CD14-positive monocyte (primary cell): ENCODE results near the gene SKA2. TPM values are rescaled to one million over a fixed set of nuclear protein-coding genes. Genes with fewer than 3 reads are reported as not detected.

ENCODE experiments used
- DNase-seq, 3 donors: peaks; one replicate each; pipeline ENCODE4 v3.0.0-alpha.2; 2011 to 2022
- H2AFZ ChIP-seq: 2 replicates; pipeline ENCODE4 v1.6.0; 2012; ENCODE audit warnings: mild to moderate bottlenecking, low read depth, low read length, inconsistent platforms; ENCODE audit not compliant: insufficient read depth, poor library complexity, severe bottlenecking
- H3K27ac ChIP-seq, 2 donors: 1 replicate in 1 of 2; 2 replicates in 1 of 2; pipeline ENCODE4 v1.5.1; 2012 to 2013; ENCODE audit warnings: low read length in 2 of 2, control low read depth in 1 of 2, inconsistent platforms in 1 of 2, low read depth in 1 of 2, mild to moderate bottlenecking in 1 of 2
- H3K27me3 ChIP-seq, 2 donors: one replicate each; pipeline versions ENCODE4 v1.6.0 to v1.6.1; 2011 to 2013; ENCODE audit warnings: low read length in 2 of 2; ENCODE audit not compliant: control insufficient read depth in 2 of 2, insufficient read depth in 2 of 2
- H3K36me3 ChIP-seq, 2 donors: replicated peaks in 1 of 2; 1 replicate in 1 of 2; 2 replicates in 1 of 2; pipeline versions ENCODE4 v1.5.1 to v1.6.1; 2012 to 2013; ENCODE audit warnings: low read length in 2 of 2, control low read depth in 1 of 2, inconsistent platforms in 1 of 2, mild to moderate bottlenecking in 1 of 2; ENCODE audit not compliant: insufficient read depth in 2 of 2, control insufficient read depth in 1 of 2
- H3K4me1 ChIP-seq, 2 donors: 1 replicate in 1 of 2; 2 replicates in 1 of 2; pipeline versions ENCODE4 v1.5.1 to v1.6.1; 2012 to 2013; ENCODE audit warnings: low read length in 2 of 2, control low read depth in 1 of 2, inconsistent platforms in 1 of 2, mild to moderate bottlenecking in 1 of 2, moderate library complexity in 1 of 2; ENCODE audit not compliant: insufficient read depth in 2 of 2, control insufficient read depth in 1 of 2
- H3K4me2 ChIP-seq: replicated peaks from 2 replicates; pipeline ENCODE3; 2012; ENCODE audit warnings: low read length, moderate library complexity, mild to moderate bottlenecking; ENCODE audit not compliant: poor library complexity, severe bottlenecking; ENCODE audit errors: extremely low read depth
- H3K4me3 ChIP-seq, 3 experiments: fragments of 200-600 bp in 1 of 3; sonication (generic) in 1 of 3; replicated peaks in 1 of 3; 1 replicate in 2 of 3; 2 replicates in 1 of 3; pipeline ENCODE4 v1.5.1; 2011 to 2013; ENCODE audit warnings: low read length in 3 of 3, mild to moderate bottlenecking in 3 of 3, control low read depth in 2 of 3, low read depth in 2 of 3, inconsistent platforms in 1 of 3, moderate library complexity in 1 of 3
- H3K79me2 ChIP-seq: 2 replicates; pipeline ENCODE4 v1.6.0; 2012; ENCODE audit warnings: mild to moderate bottlenecking, control low read depth, inconsistent platforms, low read length, moderate library complexity; ENCODE audit not compliant: insufficient read depth
- H3K9ac ChIP-seq: 2 replicates; pipeline ENCODE4 v1.6.0; 2017; ENCODE audit warnings: low read length, mild to moderate bottlenecking; ENCODE audit not compliant: insufficient read depth, poor library complexity, severe bottlenecking
- H3K9me3 ChIP-seq, 2 donors: replicated peaks in 1 of 2; 1 replicate in 1 of 2; 2 replicates in 1 of 2; pipeline versions ENCODE4 v1.5.1 to v1.6.1; 2012 to 2013; ENCODE audit warnings: low read length in 2 of 2, control low read depth in 1 of 2; ENCODE audit not compliant: control insufficient read depth in 1 of 2, insufficient read depth in 1 of 2
- H4K20me1 ChIP-seq: 2 replicates; pipeline ENCODE4 v1.6.0; 2012; ENCODE audit warnings: mild to moderate bottlenecking, low read length, control low read depth, moderate library complexity; ENCODE audit not compliant: insufficient read depth
- H3K27ac Mint-ChIP-seq, 7 donors: one replicate each; pipeline ENCODE4 v1.8.0; 2020; ENCODE audit warnings: mild to moderate bottlenecking in 7 of 7, mixed read lengths in 7 of 7, moderate library complexity in 6 of 7, inconsistent platforms in 2 of 7
- H3K27me3 Mint-ChIP-seq, 3 donors: one replicate each; pipeline ENCODE4 v1.8.0; 2021 to 2022; ENCODE audit warnings: low read depth in 3 of 3, mild to moderate bottlenecking in 3 of 3, mixed read lengths in 3 of 3, moderate library complexity in 3 of 3, inconsistent platforms in 1 of 3
- H3K36me3 Mint-ChIP-seq, 2 donors: one replicate each; pipeline ENCODE4 v1.8.0; 2020; ENCODE audit warnings: mixed read lengths in 2 of 2, inconsistent platforms in 1 of 2, mild to moderate bottlenecking in 1 of 2
- H3K4me1 Mint-ChIP-seq: one replicate; pipeline ENCODE4 v1.8.0; 2020; ENCODE audit warnings: mild to moderate bottlenecking, mixed read lengths
- H3K4me3 Mint-ChIP-seq, 2 donors: one replicate each; pipeline ENCODE4 v1.8.0; 2020; ENCODE audit warnings: mild to moderate bottlenecking in 2 of 2, mixed read lengths in 2 of 2, moderate library complexity in 1 of 2
- H3K9me3 Mint-ChIP-seq, 7 donors: one replicate each; pipeline ENCODE4 v1.8.0; 2020 to 2022; ENCODE audit warnings: mixed read lengths in 7 of 7, mild to moderate bottlenecking in 6 of 7, moderate library complexity in 6 of 7, inconsistent platforms in 2 of 7
- CTCF ChIP-seq: fragments of 200-600 bp; IDR thresholded peaks from one replicate; pipeline ENCODE4 v1.8.0; 2022; ENCODE audit warnings: antibody characterized with exemption, mild to moderate bottlenecking
- WGBS: methylation state at CpG from one replicate; pipeline ENCODE4 v1.1.5; 2013; ENCODE audit warnings: missing lambda C conversion rate; ENCODE audit not compliant: insufficient coverage; 5-methylcytosine and 5-hydroxymethylcytosine counted together
- intact Hi-C, 2 donors: fragments of 100-400 bp; cut with micrococcal nuclease; formaldehyde crosslinking; loops; one replicate each; pipeline versions ENCODE4 v1.15.0 to v1.15.1; 2023
- polyA plus RNA-seq, 3 donors: library from polyadenylated mRNA; depleted of rRNA in 1 of 3; unstranded in 2 of 3; stranded (reverse) in 1 of 3; fragments of 300-500 nt in 2 of 3; fragments of >200 nt in 1 of 3; fragmentation: Illumina TruSeq in 2 of 3; gene quantifications; 1 replicate in 2 of 3; 2 replicates in 1 of 3; pipeline ENCODE4 v1.2.3, GENCODE V29; 2012 to 2021

The SKA2 gene
- polyA plus RNA-seq, 3 donors = 3.1 to 20.4 (median 19.2) TPM

- Mint-ChIP-seq H3K27me3 (no peaks in the 10 kb centered on the region), H3K4me3 (no peak overlapping the region), H3K9me3 (no peaks in the 10 kb centered on the region), H3K36me3 (peaks cover 60 to 89% of the 10 kb centered on the region in 2 donors), H3K27ac (peak overlapping the region in 2 of 7 donors; percentile 13 to 55), H3K4me1 (no peaks in the 10 kb centered on the region)
- Histone ChIP-seq H3K27ac (no peak overlapping the region), H3K4me3 (no peak overlapping the region), H3K79me2 (no peaks in the 10 kb centered on the region), H3K4me2 (no peak overlapping the region), H3K9ac (no peak overlapping the region), H2AFZ (no peak overlapping the region), H3K36me3 (peaks cover 66 to 93% of the 10 kb centered on the region in 2 donors), H3K27me3 (no peaks in the 10 kb centered on the region), H4K20me1 (no peaks in the 10 kb centered on the region), H3K4me1 (no peaks in the 10 kb centered on the region), H3K9me3 (no peaks in the 10 kb centered on the region)
- TF ChIP-seq CTCF = no peak
- WGBS = no CpG with 5 or more reads among the region's 2 CpGs
- intact Hi-C loops = no loop called here
- no peak for DNase-seq
Observed at GRCh38 chr17:59190806-59191205, 35.8 kb upstream of the SKA2 start.

DNA sequence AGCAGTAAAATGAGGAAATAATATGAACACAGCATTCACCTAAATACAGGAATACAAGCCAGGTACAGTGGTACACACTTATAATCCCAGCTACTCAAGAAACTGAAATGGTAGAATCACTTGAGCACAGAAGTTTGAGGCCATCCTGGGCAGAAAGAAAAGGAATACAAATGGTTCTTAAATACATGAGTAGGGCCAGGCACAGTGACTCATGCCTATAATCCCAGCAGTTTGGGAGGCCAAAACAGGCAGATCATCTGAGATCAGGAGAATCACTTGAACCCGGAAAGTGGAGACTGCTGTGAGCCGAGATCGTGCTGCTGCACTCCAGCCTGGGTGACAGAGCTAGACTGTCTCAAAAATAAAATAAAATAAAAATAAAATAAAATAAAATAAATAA lies 31.9 kb upstream of the SKA2 start:
- Histone ChIP-seq H3K9ac (no peak overlapping the region), H3K27ac (no peak overlapping the region), H4K20me1 (no peaks in the 10 kb centered on the region), H3K9me3 (no peaks in the 10 kb centered on the region), H3K4me2 (no peak overlapping the region), H3K79me2 (no peaks in the 10 kb centered on the region), H3K27me3 (no peaks in the 10 kb centered on the region), H3K4me1 (no peaks in the 10 kb centered on the region), H3K36me3 (peaks cover 41 to 79% of the 10 kb centered on the region in 2 donors), H2AFZ (no peak overlapping the region), H3K4me3 (no peak overlapping the region)
- intact Hi-C loops = no loop called here
- whole genome bisulfite sequencing = no CpG with 5 or more reads among the region's 3 CpGs
- Mint-ChIP-seq H3K27me3 (no peaks in the 10 kb centered on the region), H3K36me3 (peaks cover 48 to 82% of the 10 kb centered on the region in 2 donors), H3K4me3 (no peak overlapping the region), H3K9me3 (no peaks in the 10 kb centered on the region), H3K27ac (no peak overlapping the region), H3K4me1 (no peaks in the 10 kb centered on the region)
- DNase-seq = no peak
- no peak for TF ChIP-seq CTCF
